ENCODE results near the gene CYP4F3.
"Not testable (repeated sequence)": the region's sequence is repeated elsewhere in the genome, so short reads cannot be mapped to it uniquely, and the experiment has no call there.

The CYP4F3 gene

GRCh38 chr19:15641901-15642491, 1.3 kb downstream of the CYP4F3 start:
- no peak for DNase-seq (ENCODE audit: low read depth, low spot score)
- TF ChIP-seq CTCF (IDR thresholded peaks at IDR 0.05; ENCODE audit: low read depth, low read length), result no peak
- in situ Hi-C loops (cut with HindIII; ENCODE audit: low sequenced_read_pairs), result no loop called here
- no peak overlapping the region for H3K4me3 ChIP-seq (ENCODE audit: low read depth, low read length)

GRCh38 chr19:15642807-15643206, 2.1 kb downstream of the CYP4F3 start:
- in situ Hi-C loops (cut with HindIII; ENCODE audit: low sequenced_read_pairs), result no loop called here
- no peak for DNase-seq (ENCODE audit: low read depth, low spot score)
- TF ChIP-seq CTCF (IDR thresholded peaks at IDR 0.05; ENCODE audit: low read depth, low read length), result no peak
- H3K4me3 ChIP-seq (ENCODE audit: low read depth, low read length), result no peak overlapping the region

- no peak for DNase-seq (ENCODE audit: low read depth, low spot score)
- in situ Hi-C loops (cut with HindIII; ENCODE audit: low sequenced_read_pairs), result no loop called here
- TF ChIP-seq CTCF (IDR thresholded peaks at IDR 0.05; ENCODE audit: low read depth, low read length), result no peak
- no peak overlapping the region for H3K4me3 ChIP-seq (ENCODE audit: low read depth, low read length)
These were observed 2.7 kb downstream of the CYP4F3 start for GRCh38 chr19:15643387-15643786.

GRCh38 chr19:15644066-15644741, 3.5 kb downstream of the CYP4F3 start:
- no peak for TF ChIP-seq CTCF (IDR thresholded peaks at IDR 0.05; ENCODE audit: low read depth, low read length)
- in situ Hi-C loops (cut with HindIII; ENCODE audit: low sequenced_read_pairs), result no loop called here
- H3K4me3 ChIP-seq (ENCODE audit: low read depth, low read length), result no peak overlapping the region
- DNase-seq (ENCODE audit: low read depth, low spot score), result no peak

GRCh38 chr19:15644816-15645215, 4.1 kb downstream of the CYP4F3 start:
- in situ Hi-C loops (cut with HindIII; ENCODE audit: low sequenced_read_pairs), result no loop called here
- H3K4me3 ChIP-seq (ENCODE audit: low read depth, low read length), result no peak overlapping the region
- TF ChIP-seq CTCF (IDR thresholded peaks at IDR 0.05; ENCODE audit: low read depth, low read length), result no peak
- no peak for DNase-seq (ENCODE audit: low read depth, low spot score)

- no peak for TF ChIP-seq CTCF (IDR thresholded peaks at IDR 0.05; ENCODE audit: low read depth, low read length)
- in situ Hi-C loops (cut with HindIII; ENCODE audit: low sequenced_read_pairs), result no loop called here
- no peak overlapping the region for H3K4me3 ChIP-seq (ENCODE audit: low read depth, low read length)
- no peak for DNase-seq (ENCODE audit: low read depth, low spot score)
These were observed 8.8 kb downstream of the CYP4F3 start for GRCh38 chr19:15649526-15649925.

GRCh38 chr19:15650123-15650522, 9.4 kb downstream of the CYP4F3 start:
- H3K4me3 ChIP-seq (ENCODE audit: low read depth, low read length); DNase-seq (ENCODE audit: low read depth, low spot score); in situ Hi-C loops (cut with HindIII; ENCODE audit: low sequenced_read_pairs): not testable (repeated sequence)
